IPS-18c (cell line): ENCODE results near the gene EPN2.
"Not testable (repeated sequence)": the region's sequence is repeated elsewhere in the genome, so short reads cannot be mapped to it uniquely, and the experiment has no call there.

Source experiments
- H3K4me3 ChIP-seq: 2 replicates; pipeline ENCODE4 v1.7.0; 2013; ENCODE audit warnings: low read depth, mild to moderate bottlenecking, low read length, moderate library complexity; ENCODE audit not compliant: insufficient read depth
- H3K9me3 ChIP-seq: one replicate; pipeline ENCODE4 v1.6.1; 2013; ENCODE audit warnings: mild to moderate bottlenecking, low read length, moderate library complexity; ENCODE audit not compliant: control insufficient read depth, insufficient read depth

EPN2 gene

DNA sequence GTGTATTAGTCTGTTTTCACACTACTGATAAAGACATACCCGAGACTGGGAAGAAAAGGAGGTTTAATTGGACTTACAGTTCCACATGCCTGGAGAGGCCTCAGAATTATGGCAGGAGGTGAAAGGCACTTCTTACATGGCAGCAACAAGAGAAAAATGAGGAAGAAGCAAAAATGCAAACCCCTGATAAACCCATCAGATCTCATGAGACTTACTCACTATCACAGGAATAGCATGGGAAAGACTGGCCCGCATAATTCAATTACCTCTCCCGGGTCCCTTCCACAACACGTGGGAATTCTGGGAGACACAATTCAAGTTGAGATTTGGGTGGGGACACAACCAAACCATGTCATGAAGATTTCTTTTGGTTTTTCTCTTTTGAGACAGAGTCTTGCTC, 41.1 kb downstream of the EPN2 start:
- not testable (repeated sequence) for H3K4me3 ChIP-seq, H3K9me3 ChIP-seq

DNA sequence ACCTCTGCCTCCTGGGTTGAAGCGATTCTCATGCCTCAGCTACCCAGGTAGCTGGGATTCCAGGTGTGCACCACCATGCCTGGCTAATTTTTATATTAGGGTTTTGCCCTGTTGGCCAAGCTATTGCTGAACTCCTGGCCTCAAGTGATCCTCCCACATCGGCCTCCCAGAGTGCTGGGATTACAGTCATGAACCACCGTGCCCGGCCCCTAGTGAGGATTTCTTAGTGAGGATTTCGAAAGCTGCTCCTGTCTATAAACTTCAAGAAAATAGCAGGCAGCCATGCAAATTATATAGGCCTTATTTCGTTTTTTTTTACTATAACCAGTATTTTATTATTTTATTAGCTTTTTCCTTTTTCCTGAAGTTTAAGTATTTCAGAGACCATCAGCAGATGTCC, 41.6 kb downstream of the EPN2 start:
- no peaks in the 10 kb centered on the region for H3K9me3 ChIP-seq

DNA sequence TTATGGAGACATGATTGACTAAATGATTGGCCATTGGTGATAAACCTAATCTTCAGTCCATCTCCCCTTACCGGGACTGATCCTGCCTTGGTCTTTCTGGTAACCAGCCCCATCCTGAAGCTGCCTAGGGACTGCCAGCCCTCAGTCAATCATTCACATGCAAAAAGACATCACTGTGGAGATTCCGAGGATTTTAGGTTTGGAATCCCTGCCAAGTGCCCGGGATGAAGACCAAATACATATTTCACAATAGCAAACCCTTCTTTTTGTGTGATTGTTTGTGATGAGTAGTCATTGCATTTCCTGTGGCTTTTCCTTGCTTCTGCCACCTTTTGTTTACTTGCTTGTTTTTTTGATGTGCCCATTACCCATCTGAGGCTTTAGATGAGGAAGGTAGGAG, 44.0 kb downstream of the EPN2 start:
- H3K9me3 ChIP-seq: no peaks in the 10 kb centered on the region
- H3K4me3 ChIP-seq: no peak overlapping the region

More for the DNA sequence above, 41.6 kb downstream of the EPN2 start:
- no peak overlapping the region for H3K4me3 ChIP-seq

DNA sequence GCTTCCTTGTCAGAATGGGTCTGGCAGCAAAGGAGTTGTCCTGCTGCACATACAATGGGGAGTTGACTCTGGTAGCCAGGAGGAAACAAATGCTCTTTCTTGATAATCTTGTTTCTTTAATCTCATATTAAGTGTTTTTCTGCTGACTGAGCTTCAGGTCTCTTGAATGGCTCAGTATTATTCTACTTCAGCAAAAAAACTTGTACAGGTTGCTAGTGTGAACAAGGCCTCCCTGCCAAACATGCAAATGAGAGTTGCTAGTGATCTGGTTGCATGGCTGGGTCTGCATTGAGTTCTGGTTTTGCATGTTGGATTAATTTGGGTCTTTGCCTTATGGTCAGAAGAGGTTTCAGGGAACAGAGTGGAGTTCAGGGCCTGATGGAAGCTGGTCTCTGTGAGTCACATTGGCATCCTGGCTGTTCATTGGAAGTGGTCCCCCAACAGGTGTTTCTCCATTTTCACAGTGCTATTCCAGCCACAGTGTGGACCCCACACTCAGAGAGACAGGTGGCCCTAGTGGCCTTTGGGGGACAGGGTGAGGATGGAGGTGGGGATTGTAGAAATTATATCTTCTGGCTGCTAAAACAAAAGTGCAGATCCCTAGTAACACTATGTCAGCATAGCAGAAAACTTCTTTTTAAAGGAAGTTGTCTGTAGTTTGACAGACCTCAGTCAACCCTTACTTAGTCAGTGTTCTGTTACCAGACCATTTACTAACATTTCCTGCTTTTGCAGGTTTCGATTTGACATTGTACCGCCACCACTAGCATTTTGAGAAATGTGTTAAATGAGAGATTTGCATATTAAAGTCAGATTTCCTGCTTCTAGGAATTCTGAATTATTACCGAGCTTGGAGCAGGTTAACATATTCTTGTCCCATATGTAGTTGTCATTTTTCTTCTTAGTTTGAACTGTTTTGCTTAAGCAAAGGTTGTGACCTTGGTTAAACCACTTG, 47.1 kb downstream of the EPN2 start:
- H3K4me3 ChIP-seq: no peak overlapping the region
- H3K9me3 ChIP-seq: no peaks in the 10 kb centered on the region

DNA sequence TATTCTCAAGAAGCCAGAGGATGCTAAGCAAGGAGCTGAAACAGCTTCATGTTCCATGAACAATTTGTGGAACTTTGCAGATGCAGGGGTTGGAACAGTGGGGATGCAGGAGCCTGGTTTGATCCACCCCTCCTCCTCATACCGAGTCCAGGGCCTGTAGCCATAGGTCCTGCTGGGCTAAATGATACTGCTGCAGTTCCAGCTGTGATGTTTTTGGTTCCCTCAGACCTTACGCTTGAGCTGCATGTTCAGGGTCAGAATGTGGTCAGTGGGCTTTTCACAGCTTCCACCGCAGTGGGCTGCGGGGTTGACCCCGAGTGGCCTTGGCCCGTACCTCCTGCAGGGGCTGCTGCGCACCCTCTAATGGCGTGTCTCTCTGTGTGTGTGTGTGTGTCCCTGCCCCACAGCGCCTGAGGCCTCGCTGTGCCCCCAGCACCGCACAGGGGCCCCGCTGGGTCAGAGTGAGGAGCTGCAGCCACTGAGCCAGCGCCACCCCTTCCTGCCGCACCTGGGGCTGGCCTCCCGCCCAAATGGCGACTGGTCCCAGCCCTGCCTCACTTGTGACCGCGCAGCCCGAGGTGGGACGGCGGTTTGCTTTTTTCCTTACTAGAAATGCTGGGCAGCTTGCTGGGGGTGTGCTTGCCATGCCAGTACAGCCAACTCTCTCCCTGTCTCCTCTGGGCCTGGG, 48.2 kb downstream of the EPN2 start:
- Histone ChIP-seq H3K4me3 (no peak overlapping the region), H3K9me3 (no peaks in the 10 kb centered on the region)

DNA sequence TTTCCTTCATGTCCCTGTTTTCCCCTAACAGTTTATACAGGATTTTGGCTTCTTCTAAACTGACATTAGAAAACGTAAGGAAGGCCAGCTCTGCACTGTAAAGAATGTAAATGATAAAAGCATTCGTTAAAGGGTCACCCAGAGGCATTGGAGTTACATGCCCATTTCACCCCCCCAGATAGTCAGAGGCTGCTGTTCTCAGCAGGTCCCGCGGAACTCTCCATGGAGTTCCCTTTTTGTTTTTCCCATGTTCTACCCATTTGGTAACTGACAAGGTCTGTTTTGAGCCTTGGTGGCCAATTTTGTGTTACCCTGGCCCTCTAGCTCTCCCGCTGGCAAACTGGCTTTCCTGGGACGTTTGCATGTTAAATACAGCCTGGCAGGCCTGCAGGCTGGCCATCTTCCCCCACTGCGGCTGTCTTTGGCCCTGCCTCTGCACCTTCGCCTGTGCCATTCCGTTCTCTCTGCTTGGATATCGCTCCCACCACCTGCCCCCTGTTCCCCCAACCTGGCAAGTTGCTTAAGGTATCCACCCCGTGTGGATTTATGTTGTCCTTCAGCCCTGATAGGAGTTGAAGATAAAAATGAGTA, 49.7 kb downstream of the EPN2 start:
- H3K4me3 ChIP-seq: no peak overlapping the region
- H3K9me3 ChIP-seq: no peaks in the 10 kb centered on the region

DNA sequence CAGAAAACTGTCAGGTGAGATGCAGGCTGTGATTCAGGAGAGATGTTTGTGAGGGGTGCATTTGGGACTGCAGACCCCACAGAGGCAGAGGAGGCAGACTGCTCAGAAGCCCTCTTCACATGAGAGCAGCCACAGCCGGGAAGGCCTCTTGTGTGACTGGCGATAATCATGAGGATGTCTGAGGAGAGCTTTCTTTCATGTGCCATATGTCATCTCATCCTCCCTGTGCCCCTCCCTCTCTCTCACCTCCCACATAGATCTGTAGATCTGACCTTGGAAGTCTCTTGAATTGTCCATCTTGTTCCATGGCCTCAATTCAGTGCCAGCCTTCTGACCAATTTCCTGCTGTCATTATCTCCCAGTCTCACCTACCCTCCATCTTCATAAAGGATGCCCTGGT, 50.5 kb downstream of the EPN2 start:
- Histone ChIP-seq H3K4me3 (no peak overlapping the region), H3K9me3 (no peaks in the 10 kb centered on the region)

DNA sequence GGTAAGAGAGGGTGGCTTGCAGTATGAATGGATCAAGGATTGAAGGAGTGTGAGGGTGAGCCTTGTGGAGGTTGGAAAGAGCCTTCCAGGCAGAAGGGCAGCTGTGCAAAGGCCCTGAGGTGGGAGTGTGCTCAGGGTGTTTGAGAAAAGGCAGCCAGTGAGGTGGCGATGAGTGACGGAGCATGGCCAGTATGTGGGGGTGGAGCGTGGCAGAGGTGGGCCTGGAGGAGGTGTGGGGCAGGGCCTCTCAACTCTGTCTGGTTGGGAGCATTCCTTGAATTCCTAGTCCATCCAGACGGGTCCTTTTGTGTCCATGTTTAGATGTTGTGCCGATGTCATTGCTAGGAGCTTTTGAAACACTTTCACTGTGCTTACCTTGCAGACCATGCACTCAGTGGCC, 51.3 kb downstream of the EPN2 start:
- no peaks in the 10 kb centered on the region for H3K9me3 ChIP-seq
- H3K4me3 ChIP-seq: no peak overlapping the region

DNA sequence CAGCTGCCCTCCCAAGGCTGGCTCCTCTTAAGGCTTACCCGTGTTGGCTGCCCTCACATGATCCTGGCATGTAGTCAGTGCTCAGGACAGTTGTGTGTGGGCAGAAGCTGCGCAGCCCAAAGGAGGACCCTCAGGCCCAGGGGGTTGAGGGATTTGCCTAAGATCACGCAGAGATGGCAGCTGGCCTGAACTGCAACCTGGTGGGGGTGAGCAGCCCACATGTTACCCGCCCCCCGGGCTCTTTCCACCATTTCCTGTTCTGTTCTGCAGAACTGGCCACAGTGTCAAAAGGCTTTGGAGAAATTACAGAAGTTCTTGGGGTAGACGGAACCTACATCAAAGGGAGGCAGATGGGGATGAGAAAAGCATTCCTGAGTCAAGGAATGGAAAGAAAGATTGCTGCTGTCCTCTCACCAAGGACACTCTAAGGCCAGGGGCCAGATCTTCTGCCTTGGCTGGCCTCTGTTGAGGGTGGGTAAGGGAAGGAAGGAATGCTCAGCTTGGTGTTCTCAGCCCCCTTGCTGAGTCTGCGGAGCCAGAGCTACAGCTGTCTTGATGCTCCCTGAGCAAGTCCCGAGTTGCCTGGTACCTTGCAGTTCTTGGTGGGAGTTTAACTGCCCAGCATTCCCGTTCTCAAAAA, 53.0 kb downstream of the EPN2 start:
- no peak overlapping the region for H3K4me3 ChIP-seq
- no peaks in the 10 kb centered on the region for H3K9me3 ChIP-seq

DNA sequence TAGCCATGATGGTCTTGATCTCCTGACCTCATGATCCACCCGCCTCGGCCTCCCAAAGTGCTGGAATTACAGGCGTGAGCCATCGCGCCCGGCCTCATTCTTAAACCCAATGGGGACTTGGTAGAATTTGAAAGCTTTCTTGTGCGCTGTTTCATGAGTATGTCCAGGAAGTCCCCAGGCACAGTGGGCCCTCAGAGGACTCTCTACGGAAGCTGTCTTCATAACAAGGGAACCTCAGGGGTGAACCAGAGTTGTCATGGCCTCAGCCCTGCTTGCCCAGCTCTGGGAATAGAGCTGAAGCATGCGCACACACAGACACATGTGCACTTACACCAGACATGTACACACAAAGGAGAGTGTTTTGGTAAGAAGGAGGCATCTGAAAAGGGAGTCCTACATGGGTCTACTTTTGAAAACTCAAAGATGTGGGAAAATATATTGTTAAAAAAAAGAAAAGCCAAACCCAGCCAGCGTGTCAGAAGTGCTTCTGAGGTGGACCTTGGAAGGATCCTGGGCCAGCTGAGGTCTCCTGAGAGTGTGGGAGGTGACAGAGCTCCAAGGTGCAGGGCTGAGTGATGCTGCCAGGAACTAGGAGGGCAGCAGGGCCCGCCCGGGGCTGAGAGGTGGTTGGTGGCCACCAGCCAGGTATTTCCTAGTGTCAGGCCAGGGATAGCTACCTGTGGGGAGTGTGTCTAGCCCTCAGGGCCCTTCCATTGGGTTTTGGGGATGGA, 54.6 kb downstream of the EPN2 start:
- no peak overlapping the region for H3K4me3 ChIP-seq
- no peaks in the 10 kb centered on the region for H3K9me3 ChIP-seq

DNA sequence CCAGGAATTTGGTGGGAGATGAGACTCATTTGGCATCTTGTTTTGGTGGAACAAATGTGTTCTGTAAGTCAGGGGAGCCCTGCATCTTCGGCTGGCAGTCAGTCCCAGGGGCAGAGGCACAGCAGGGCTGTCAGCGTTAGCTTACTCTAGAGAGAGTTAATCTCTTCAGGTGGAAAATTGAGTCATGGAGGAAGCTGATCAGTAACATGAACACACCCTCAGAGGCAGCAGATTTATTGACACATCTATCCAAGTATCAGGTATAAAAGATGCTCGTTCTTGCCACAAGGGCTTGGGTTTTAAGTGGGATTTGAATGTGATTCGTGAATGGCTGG, 55.2 kb downstream of the EPN2 start:
- no peak overlapping the region for H3K4me3 ChIP-seq

DNA sequence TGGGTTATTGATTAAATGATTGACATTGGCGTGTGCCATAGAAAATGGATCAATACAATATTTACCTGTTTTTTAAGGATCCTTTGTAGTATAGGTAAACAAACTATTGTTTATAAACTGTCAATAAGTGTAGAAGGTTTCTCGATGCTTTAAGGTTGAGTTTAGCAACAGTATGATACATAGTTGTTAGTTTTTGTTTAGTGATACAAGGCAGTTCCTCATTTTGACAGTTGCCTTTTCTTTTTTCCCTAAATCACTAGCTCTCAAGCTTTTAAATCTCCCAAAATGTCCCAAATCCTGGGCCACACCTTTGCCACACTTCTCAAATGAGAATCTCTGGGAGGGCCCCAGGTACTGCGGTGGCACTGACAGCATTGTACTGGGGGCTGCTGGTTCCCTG, 57.3 kb downstream of the EPN2 start:
- Histone ChIP-seq H3K4me3 (no peak overlapping the region), H3K9me3 (no peaks in the 10 kb centered on the region)

More for the DNA sequence above, 55.2 kb downstream of the EPN2 start:
- no peaks in the 10 kb centered on the region for H3K9me3 ChIP-seq

DNA sequence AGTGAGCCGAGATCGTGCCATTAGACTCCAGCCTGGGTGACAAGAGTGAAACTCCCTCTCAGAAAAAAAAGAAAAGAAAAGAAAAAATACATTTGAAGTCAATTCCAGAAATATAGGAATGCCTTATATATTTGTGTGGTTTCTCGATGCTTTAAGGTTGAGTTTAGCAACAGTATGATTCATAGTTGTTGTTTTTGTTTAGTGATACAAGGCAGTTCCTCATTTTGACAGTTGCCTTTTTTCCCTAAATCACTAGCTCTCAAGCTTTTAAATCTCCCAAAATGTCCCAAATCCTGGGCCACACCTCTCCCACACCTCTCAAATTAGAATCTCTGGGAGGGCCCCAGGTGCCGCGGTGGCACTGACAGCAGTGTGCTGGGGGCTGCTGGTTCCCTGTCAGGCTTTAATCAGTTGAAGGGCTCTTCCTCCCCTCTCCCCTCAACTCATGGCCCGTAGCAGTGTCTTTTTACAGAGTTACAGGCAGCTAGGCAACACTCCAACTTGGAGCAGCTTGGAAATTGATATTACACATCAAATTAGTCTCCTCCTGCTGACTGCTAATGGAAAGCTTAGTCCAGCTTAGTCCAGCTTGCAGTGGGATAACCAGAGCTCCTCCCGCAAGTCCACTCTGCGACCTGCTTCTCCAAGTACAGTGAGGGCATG, 58.4 kb downstream of the EPN2 start:
- H3K4me3 ChIP-seq: no peak overlapping the region
- no peaks in the 10 kb centered on the region for H3K9me3 ChIP-seq

DNA sequence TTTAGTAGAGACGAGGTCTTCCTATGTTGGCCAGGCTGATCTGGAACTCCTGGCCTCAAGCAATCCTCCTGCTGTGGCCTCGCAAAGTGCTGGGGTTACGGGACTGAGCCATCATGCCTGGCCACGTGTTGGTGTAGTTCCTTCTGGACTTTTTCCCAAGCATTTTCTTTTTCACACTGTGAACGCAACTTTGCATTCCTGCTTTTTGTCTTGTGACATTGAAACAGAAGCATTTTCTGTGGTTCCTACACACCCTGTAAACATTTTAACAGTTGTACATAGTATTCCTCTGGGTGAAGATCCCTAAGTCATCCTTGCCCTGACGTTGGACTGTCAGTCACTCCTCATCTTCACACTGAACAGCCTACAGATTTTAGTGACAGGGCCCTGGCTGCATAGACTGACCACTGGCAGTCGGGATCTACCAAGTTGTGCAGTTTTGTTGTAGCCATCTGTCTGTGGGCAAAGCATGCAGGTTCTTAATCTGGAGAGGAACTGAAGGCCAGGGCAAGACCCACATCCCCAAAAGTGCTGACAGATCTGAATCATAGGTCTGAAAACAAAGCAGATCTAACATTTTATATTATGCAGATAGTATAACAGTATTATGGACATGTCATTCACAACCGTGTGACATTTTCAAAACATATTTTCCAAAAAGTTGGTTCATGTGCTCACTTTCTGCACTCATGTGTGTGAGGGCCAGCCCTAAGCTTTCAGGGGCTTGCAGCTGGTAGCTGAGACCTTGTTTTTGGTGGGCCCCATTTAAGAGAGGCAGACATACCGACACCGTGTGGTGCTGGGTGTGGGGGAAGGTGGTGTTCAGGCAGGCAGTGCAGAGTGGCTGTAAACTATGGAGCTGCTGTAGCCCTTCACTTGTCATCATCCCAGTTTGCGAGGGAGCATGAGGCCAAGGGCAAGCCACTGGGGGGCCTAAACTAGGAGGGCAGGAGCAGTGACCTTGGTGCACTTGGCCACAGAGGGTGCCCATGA, 59.9 kb downstream of the EPN2 start:
- Histone ChIP-seq H3K9me3 (no peaks in the 10 kb centered on the region), H3K4me3 (no peak overlapping the region)

DNA sequence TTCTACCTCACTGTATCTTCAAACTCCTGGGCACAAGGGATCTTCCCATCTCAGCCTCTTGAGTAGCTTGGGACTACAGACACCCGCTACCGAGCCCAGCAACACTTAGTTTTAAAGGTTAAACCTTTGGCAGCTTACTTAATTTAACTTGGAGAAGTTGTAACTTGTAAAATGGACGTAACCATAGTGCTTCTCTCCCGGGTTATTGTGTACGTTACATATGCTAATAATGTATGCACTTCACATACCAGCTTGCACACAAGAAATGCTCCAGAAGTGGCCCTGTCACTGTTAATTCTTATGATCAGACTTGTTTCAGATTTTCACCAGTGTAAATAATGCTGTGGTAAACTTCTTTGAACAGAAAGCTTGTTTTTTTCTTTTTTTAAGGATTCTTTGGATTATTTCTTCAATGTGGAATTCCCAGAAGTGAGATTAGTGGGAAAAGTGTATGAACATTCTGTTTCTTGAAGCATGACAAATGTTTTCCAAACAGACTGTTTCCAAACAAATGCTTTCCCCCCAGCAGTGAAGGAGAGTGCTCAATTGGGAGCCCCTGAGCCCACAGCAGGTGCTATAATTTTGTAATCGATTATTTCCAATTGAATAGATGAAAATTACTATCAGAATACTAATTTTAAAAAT, 61.5 kb downstream of the EPN2 start:
- Histone ChIP-seq H3K4me3 (no peak overlapping the region), H3K9me3 (no peaks in the 10 kb centered on the region)
